ENCODE data around the gene SV2A.

DNA sequence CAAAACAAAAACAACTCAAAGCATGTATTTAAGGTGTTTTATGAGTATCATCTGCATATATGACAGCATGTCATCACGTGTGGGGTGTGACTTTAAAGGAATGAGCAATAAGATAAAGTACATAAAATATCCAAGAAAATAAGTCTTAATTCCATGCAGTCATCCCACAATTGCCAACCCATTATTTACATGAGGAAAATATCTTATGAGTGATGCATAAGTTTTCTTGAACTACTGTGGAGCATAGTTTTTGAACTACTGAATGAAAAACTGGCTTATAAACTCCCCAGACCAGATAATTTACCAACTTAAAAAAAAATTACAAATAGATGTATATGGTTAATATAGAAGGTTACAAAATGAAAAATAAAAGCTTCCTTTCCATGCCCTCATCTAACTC, 48.8 kb upstream of the SV2A start:
- TF ChIP-seq CTCF (IDR thresholded peaks at IDR 0.05) (no peak), POLR2A (IDR thresholded peaks at IDR 0.05) (no peak), POLR2AphosphoS5 (IDR thresholded peaks at IDR 0.05) (no peak), EP300 (IDR thresholded peaks at IDR 0.05) (no peak)

All from gastroesophageal sphincter (tissue), 3 donors.